SU-DHL-6 (cell line): ENCODE data around the gene HOXC12.

ENCODE experiments used
- H2AFZ ChIP-seq: fragments of 200-600 bp; sonication (generic); 2 replicates; pipeline ENCODE4 v1.6.1; 2014; ENCODE audit warnings: low read depth, mild to moderate bottlenecking, moderate library complexity, mixed read lengths, antibody characterized with exemption, low read length; ENCODE audit not compliant: severe bottlenecking
- H3F3A ChIP-seq: fragments of 200-600 bp; shearing (Covaris generic); 2 replicates; pipeline ENCODE4 v1.6.0; 2016; ENCODE audit warnings: antibody characterized with exemption, mild to moderate bottlenecking; ENCODE audit not compliant: insufficient read depth
- H3K27ac ChIP-seq: fragments of 200-600 bp; sonication (generic); 2 replicates; pipeline ENCODE4 v1.5.1; 2016; ENCODE audit warnings: low read depth, mild to moderate bottlenecking, low read length, moderate library complexity, mixed read lengths
- H3K27me3 ChIP-seq: fragments of 200-600 bp; sonication (generic), shearing (Covaris generic); 2 replicates; pipeline ENCODE4 v1.6.0; 2014; ENCODE audit warnings: mild to moderate bottlenecking, low read length
- H3K36me3 ChIP-seq: fragments of 200-600 bp; sonication (generic); 2 replicates; pipeline ENCODE4 v1.6.1; 2014; ENCODE audit warnings: mild to moderate bottlenecking, low read length, mixed read lengths
- H3K4me2 ChIP-seq: fragments of 300-600, 200-600 bp; shearing (Covaris generic), sonication (generic); 2 replicates; pipeline ENCODE4 v1.6.0; 2014; ENCODE audit warnings: low read length, low read depth, mild to moderate bottlenecking; ENCODE audit not compliant: poor library complexity, severe bottlenecking
- H3K4me3 ChIP-seq: fragments of 200-600 bp; sonication (generic); 2 replicates; pipeline ENCODE4 v1.5.1; 2014; ENCODE audit warnings: antibody characterized with exemption, low read length, mild to moderate bottlenecking, mixed read lengths; ENCODE audit not compliant: insufficient read depth, poor library complexity, severe bottlenecking
- H3K79me2 ChIP-seq: fragments of 200-600 bp; sonication (generic); 2 replicates; pipeline ENCODE4 v1.6.1; 2014; ENCODE audit warnings: mild to moderate bottlenecking, low read length, moderate library complexity; ENCODE audit not compliant: insufficient read depth
- H3K9ac ChIP-seq: fragments of 200-600 bp; sonication (generic); 2 replicates; pipeline ENCODE4 v1.7.0; 2014; ENCODE audit warnings: mild to moderate bottlenecking, low read length
- H3K9me2 ChIP-seq: fragments of 200-600 bp; sonication (generic); replicated peaks from 2 replicates; pipeline ENCODE4 v1.6.1; 2014; ENCODE audit warnings: low read length; ENCODE audit not compliant: insufficient read depth
- H3K9me3 ChIP-seq: fragments of 200-600 bp; sonication (generic); 2 replicates; pipeline ENCODE4 v1.6.1; 2014; ENCODE audit warnings: low read length, mixed read lengths; ENCODE audit not compliant: insufficient read depth
- H4K20me1 ChIP-seq: fragments of 200-600 bp; sonication (generic); 2 replicates; pipeline ENCODE4 v1.6.1; 2014; ENCODE audit warnings: low read depth, mild to moderate bottlenecking, antibody characterized with exemption, low read length, moderate library complexity, mixed read lengths
- CTCF ChIP-seq: fragments of 200-600 bp; sonication (generic); IDR thresholded peaks from one replicate; pipeline ENCODE4 v1.5.1; 2017; ENCODE audit warnings: antibody characterized with exemption, mild to moderate bottlenecking, low read length, moderate library complexity; ENCODE audit not compliant: insufficient read depth, poor library complexity, severe bottlenecking
- EZH2phosphoT487 ChIP-seq: fragments of 200-600 bp; sonication (generic), shearing (Covaris generic); conservative IDR thresholded peaks from 2 replicates; pipeline ENCODE4 v1.6.1; 2018; ENCODE audit warnings: mild to moderate bottlenecking, antibody characterized with exemption, low read length, moderate library complexity, mixed read lengths

The HOXC12 gene

DNA sequence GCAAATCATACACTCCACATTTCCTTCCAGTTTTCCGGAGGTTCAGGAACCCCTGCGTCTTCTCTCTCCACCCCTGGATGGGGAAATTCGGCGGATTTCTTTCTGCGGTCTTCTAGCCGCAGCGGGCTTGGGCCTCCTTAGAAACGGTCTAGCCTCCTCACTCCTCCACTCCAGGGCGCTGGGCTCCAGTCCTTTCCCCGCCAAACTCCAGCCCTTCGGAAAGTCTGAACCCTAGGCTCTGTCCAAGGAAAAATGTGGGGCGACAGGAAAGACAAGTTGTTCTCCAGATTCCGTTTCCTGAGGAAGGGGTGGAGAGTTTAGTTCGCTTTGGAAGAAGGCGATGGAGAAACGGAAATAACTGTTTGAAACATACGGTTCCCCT is 28.9 kb downstream of the HOXC12 start:
- Histone ChIP-seq H3K36me3 (no peaks in the 10 kb centered on the region), H4K20me1 (no peaks in the 10 kb centered on the region), H3K79me2 (no peaks in the 10 kb centered on the region), H3K27me3 (no peaks in the 10 kb centered on the region), H3K9ac (no peak overlapping the region), H2AFZ (no peak overlapping the region), H3K9me2 (no peaks in the 10 kb centered on the region), H3K9me3 (no peaks in the 10 kb centered on the region), H3K27ac (no peak overlapping the region), H3K4me3 (no peak overlapping the region), H3F3A (no peaks in the 10 kb centered on the region), H3K4me2 (no peak overlapping the region)
- TF ChIP-seq CTCF (no peak), EZH2phosphoT487 (no peak)

- no peak overlapping the region for H3K4me3 ChIP-seq
- no peak overlapping the region for H2AFZ ChIP-seq
- TF ChIP-seq CTCF = no peak
- H3K27me3 ChIP-seq = no peaks in the 10 kb centered on the region
- H3K27ac ChIP-seq = no peak overlapping the region
- H3K9me3 ChIP-seq = no peaks in the 10 kb centered on the region
- H3K79me2 ChIP-seq = no peaks in the 10 kb centered on the region
- H3K4me2 ChIP-seq = no peak overlapping the region
- no peak overlapping the region for H3K9ac ChIP-seq
- H3F3A ChIP-seq = no peaks in the 10 kb centered on the region
- H3K9me2 ChIP-seq = no peaks in the 10 kb centered on the region
- no peaks in the 10 kb centered on the region for H3K36me3 ChIP-seq
- H4K20me1 ChIP-seq = no peaks in the 10 kb centered on the region
Observed at GRCh38 chr12:53983950-53984572, 29.4 kb downstream of the HOXC12 start.

DNA sequence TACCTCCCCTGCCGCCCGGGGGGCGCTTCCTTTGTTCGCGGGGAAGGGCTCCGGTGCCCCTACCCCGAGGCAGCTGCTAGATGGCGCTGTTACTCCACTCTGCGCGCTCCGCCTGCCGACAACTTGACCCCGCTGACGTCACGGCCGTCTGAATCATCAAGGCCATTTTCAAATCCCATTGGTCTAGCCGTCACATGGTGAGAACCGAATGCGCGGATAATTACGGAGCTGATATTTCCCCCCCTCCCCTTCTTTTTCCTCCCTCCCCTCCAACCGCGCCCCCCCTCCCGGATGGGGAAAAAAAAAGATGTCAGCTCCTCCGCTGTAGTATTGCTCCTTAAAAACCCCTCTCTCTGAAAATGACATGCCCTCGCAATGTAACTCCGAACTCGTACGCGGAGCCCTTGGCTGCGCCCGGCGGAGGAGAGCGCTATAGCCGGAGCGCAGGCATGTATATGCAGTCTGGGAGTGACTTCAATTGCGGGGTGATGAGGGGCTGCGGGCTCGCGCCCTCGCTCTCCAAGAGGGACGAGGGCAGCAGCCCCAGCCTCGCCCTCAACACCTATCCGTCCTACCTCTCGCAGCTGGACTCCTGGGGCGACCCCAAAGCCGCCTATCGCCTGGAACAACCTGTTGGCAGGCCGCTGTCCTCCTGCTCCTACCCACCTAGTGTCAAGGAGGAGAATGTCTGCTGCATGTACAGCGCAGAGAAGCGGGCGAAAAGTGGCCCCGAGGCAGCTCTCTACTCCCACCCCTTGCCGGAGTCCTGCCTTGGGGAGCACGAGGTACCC is 30.4 kb downstream of the HOXC12 start, which contains the start of gene HOXC10:
Gene HOXC10, plus strand, starts transcription at position 246 of the 791 bp plus-strand sequence. Its CDS starts 114 bp downstream, at position 360.
- Histone ChIP-seq H3K4me2 (peak within 1 kb of the TSS; percentile 37), H4K20me1 (no peaks in the 10 kb centered on the region), H2AFZ (peak within 1 kb of the TSS; percentile 51), H3K9ac (no peak within 1 kb of the TSS), H3K27ac (no peak within 1 kb of the TSS), H3K36me3 (no peaks in the 10 kb centered on the region), H3F3A (no peaks in the 10 kb centered on the region), H3K27me3 (no peaks in the 10 kb centered on the region), H3K9me2 (no peaks in the 10 kb centered on the region), H3K9me3 (no peaks in the 10 kb centered on the region), H3K4me3 (no peak within 1 kb of the TSS), H3K79me2 (no peaks in the 10 kb centered on the region)
- TF ChIP-seq CTCF (peak; percentile 36), EZH2phosphoT487 (no peak)
